Tibial nerve (tissue), 4 donors: ENCODE data around the gene HMSD. TPM values are rescaled to one million over a fixed set of nuclear protein-coding genes. Genes with fewer than 3 reads are reported as not detected.

Experiments used
- DNase-seq, 2 donors: peaks; one replicate each; pipeline ENCODE4 v3.0.0-alpha.2; 2019; ENCODE audit warnings: low spot score in 2 of 2
- H3K27ac ChIP-seq, 4 donors: fragments of 200-600 bp; sonication (generic) in 3 of 4; one replicate each; pipeline ENCODE4 v1.5.1; 2017 to 2019; ENCODE audit warnings: mild to moderate bottlenecking in 1 of 4
- H3K27me3 ChIP-seq, 2 donors: fragments of 200-600 bp; sonication (generic) in 1 of 2; one replicate each; pipeline versions ENCODE4 v1.5.1 to v1.6.0; 2017 to 2019
- H3K36me3 ChIP-seq, 3 donors: fragments of 200-600 bp; sonication (generic); one replicate each; pipeline ENCODE4 v1.5.1; 2018 to 2019
- H3K4me1 ChIP-seq, 4 donors: fragments of 200-600 bp; sonication (generic) in 3 of 4; one replicate each; pipeline ENCODE4 v1.5.1; 2017 to 2019
- H3K4me3 ChIP-seq, 4 donors: fragments of 200-600 bp; sonication (generic) in 3 of 4; one replicate each; pipeline ENCODE4 v1.5.1; 2017 to 2019; ENCODE audit warnings: mild to moderate bottlenecking in 1 of 4, moderate library complexity in 1 of 4
- H3K9me3 ChIP-seq, 4 donors: fragments of 200-600 bp; sonication (generic) in 3 of 4; one replicate each; pipeline ENCODE4 v1.5.1; 2017 to 2019
- CTCF ChIP-seq, 5 experiments: fragments of 200-600 bp in 3 of 5; fragments of 450-650 bp in 2 of 5; sonication (generic) in 3 of 5; IDR thresholded peaks; one replicate each; pipeline ENCODE4 v1.5.1; 2016 to 2019; ENCODE audit warnings: antibody characterized with exemption in 5 of 5, mild to moderate bottlenecking in 3 of 5, moderate library complexity in 2 of 5
- EP300 ChIP-seq, 2 donors: sonication (generic); formaldehyde crosslinking; IDR thresholded peaks; one replicate each; pipeline ENCODE4 v1.6.1; 2017; ENCODE audit warnings: antibody characterized with exemption in 2 of 2, mild to moderate bottlenecking in 1 of 2
- POLR2A ChIP-seq, 2 donors: fragments of 450-650 bp; IDR thresholded peaks; one replicate each; pipeline ENCODE4 v1.6.1; 2017; ENCODE audit warnings: antibody characterized with exemption in 2 of 2, mild to moderate bottlenecking in 2 of 2, moderate library complexity in 2 of 2
- WGBS, 2 donors: methylation state at CpG; one replicate each; pipeline ENCODE4 v1.1.5; 2018; 5-methylcytosine and 5-hydroxymethylcytosine counted together
- total RNA-seq, 4 donors: library from RNA; depleted of rRNA; stranded (reverse); fragments of >200 nt; gene quantifications; one replicate each; pipeline ENCODE4 v1.1.0, GENCODE V29; 2016

HMSD gene
- under 1 TPM in 2 of 4 donors, not detected in 2; 0.63 to 0.87 TPM for total RNA-seq

DNA sequence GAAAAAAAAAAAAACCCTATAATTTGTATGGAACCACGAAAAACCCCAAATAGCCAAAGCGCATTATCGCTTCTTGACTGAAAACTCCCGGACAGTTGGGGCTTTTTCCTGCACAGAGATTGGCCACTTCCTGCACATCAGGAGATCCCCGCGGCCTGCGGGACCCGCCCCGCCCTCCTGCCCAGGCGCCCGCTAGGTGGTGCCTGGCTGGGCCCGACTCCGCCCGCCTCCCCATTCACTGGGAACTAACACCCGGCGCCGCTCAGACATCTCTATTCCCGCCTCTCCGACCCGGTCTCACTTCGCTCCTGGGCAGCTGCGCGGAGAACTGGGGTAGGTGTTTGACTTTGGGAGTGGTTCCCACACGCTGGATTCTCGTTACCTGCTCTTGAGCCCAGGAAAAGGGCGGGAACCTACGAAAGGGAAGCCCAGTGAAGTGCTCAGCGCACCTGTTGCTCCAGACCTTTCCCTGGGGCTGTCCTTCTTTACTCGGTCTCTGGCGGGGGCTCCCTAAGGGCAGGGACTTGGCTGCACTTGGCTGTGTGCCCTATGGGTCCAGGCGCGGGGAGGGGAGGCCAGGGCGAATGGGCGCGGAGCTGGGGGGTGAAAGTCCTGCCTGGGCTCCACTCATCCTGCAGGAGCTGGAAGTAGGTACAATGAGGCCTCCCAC is at the start of gene HMSD:
Gene HMSD (plus strand): TSS at position 234 of the 670 bp plus-strand sequence. CDS start 4,155 bp downstream, outside the sequence.
- Histone ChIP-seq H3K27ac (peak within 1 kb of the TSS in 3 of 4 donors; percentile 15 to 69 (median 52)), H3K27me3 (no peaks in the 10 kb centered on the region), H3K36me3 (no peaks in the 10 kb centered on the region), H3K4me1 (peaks cover 0 to 12% (median 4%) of the 10 kb centered on the region in 4 donors), H3K9me3 (no peaks in the 10 kb centered on the region), H3K4me3 (peak within 1 kb of the TSS; percentile 32 to 53 (median 34))
- TF ChIP-seq POLR2A (IDR thresholded peaks at IDR 0.05) (no peak), EP300 (IDR thresholded peaks at IDR 0.05) (no peak), CTCF (IDR thresholded peaks at IDR 0.05) (peak in 4 of 5 experiments; percentile 36 to 53 (median 47))
- 5 to 14% methylated on average over 23 to 28 of the region's 35 CpGs for WGBS, 2 donors
- peak in 1 of 2 donors; percentile 15 for DNase-seq

DNA sequence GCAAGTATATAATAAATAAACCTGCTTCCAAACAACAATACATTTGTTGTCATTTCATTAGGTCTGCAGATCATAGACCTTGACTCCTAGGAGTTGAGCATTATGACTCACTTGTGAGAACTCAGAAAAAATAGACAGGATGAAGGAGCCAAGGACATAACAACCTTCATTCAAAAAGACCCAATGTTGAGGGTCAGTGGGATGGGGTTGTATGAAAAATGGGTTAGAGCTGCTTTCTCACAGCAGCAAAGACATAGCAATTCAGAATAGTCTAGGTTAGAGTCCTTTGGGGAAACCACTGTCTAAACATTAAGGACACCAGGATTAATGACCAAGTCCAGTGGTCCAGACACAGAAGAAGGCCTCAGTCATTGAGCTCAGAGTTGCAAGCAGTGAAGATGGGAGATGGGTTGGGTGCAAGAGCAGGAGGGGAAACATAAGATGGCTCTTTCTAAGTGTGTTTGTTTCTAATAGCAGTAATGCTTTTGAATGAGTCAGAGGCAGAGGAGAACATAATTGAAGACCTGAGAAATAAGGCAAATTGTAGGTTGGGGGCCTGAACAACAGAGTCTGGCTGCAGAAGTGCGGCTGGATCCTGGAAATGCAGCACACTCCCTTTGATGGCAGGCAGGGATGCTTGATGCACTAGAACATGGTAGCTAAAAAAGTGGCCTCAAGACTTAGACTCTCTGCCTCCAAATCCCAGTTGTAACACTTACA is 45.1 kb upstream of the HMSD start:
- no peaks in the 10 kb centered on the region for H3K36me3 ChIP-seq
- no peaks in the 10 kb centered on the region for H3K9me3 ChIP-seq
- no peak overlapping the region for H3K4me3 ChIP-seq
- H3K27ac ChIP-seq: no peak overlapping the region
- WGBS, 2 donors: 89 to 100% methylated on average over 1 of the region's 1 CpG
- H3K4me1 ChIP-seq: no peaks in the 10 kb centered on the region
- TF ChIP-seq POLR2A (IDR thresholded peaks at IDR 0.05): no peak
- no peak for TF ChIP-seq EP300 (IDR thresholded peaks at IDR 0.05)
- TF ChIP-seq CTCF (IDR thresholded peaks at IDR 0.05): no peak
- no peaks in the 10 kb centered on the region for H3K27me3 ChIP-seq
- DNase-seq: no peak

DNA sequence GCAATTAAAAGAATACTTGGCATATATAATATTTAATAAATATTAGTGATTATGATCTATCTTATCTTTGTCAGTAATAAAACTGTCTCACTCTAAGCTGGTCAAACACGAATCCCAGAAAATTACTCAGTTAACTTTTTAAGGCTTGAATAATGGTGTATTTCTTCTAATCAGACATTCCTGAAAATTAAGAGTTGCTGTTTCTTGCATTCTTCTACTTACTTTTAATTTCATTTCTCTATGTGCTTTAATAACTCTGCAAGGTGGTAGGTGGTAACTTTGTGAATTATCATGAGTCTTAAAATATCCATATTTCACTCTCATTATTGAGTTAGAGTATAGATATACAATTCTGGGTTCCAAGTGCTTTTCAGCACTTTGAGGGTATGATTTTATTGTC is 44.4 kb upstream of the HMSD start:
- H3K4me3 ChIP-seq: no peak overlapping the region
- no peak for DNase-seq
- TF ChIP-seq POLR2A (IDR thresholded peaks at IDR 0.05): no peak
- TF ChIP-seq EP300 (IDR thresholded peaks at IDR 0.05): no peak
- TF ChIP-seq CTCF (IDR thresholded peaks at IDR 0.05): no peak
- 66 to 73% methylated on average over 1 of the region's 1 CpG for WGBS, 2 donors
- no peaks in the 10 kb centered on the region for H3K4me1 ChIP-seq
- no peaks in the 10 kb centered on the region for H3K9me3 ChIP-seq
- no peaks in the 10 kb centered on the region for H3K36me3 ChIP-seq
- H3K27me3 ChIP-seq: no peaks in the 10 kb centered on the region
- H3K27ac ChIP-seq: no peak overlapping the region

DNA sequence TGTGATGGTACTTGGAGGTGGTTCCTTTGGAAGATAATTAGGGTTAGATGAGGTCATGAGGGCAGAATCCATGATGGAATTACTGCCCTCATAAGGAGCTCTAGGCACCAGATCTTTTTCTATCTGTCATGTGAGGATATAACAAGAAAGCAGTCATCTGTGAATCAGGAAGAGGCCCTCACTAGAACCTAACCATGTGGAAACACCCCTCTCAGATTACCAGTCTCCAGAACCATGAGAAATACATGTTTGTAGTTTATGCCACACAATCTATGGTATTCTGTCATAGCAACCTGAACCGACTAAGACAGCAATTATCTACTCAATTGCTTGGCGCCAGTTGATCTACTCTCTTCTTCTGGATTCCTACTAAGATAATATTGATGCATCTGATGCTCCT is 43.7 kb upstream of the HMSD start:
- DNase-seq: no peak
- Histone ChIP-seq H3K36me3 (no peaks in the 10 kb centered on the region), H3K4me3 (no peak overlapping the region), H3K27ac (no peak overlapping the region), H3K9me3 (no peaks in the 10 kb centered on the region), H3K27me3 (no peaks in the 10 kb centered on the region), H3K4me1 (no peaks in the 10 kb centered on the region)
- TF ChIP-seq POLR2A (IDR thresholded peaks at IDR 0.05) (no peak), CTCF (IDR thresholded peaks at IDR 0.05) (no peak), EP300 (IDR thresholded peaks at IDR 0.05) (no peak)
- WGBS, 2 donors: 92 to 93% methylated on average over 2 of the region's 2 CpGs

DNA sequence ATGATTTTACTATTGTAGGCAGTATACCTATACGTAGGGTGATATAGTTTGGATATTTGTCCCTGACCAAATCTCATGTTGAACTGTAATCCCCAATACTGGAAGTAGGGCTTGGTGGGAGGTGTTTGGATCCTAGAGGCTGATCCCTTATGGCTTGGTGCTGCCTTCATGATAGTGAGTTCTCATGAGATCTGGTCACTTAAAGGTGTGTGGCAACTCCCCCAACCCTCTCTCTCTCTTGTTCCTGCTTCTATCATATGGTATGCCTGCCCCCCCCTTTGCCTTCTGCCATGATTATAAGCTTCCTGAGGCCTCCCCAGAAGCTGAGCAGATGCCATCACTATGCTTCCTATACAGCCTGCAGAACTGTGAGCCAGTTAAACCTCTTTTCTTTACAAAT is 43.0 kb upstream of the HMSD start:
- no peaks in the 10 kb centered on the region for H3K9me3 ChIP-seq
- no peak overlapping the region for H3K27ac ChIP-seq
- no peak for DNase-seq
- no peaks in the 10 kb centered on the region for H3K4me1 ChIP-seq
- TF ChIP-seq CTCF (IDR thresholded peaks at IDR 0.05): no peak
- no peak for TF ChIP-seq POLR2A (IDR thresholded peaks at IDR 0.05)
- no peak for TF ChIP-seq EP300 (IDR thresholded peaks at IDR 0.05)
- H3K4me3 ChIP-seq: no peak overlapping the region
- WGBS, 2 donors: 89 to 100% methylated on average over 1 of the region's 1 CpG
- no peaks in the 10 kb centered on the region for H3K27me3 ChIP-seq
- no peaks in the 10 kb centered on the region for H3K36me3 ChIP-seq
